Adipose tissue (tissue), 3 donors: Measurements from ENCODE around the gene RGS8. TPM values are rescaled to one million over a fixed set of nuclear protein-coding genes. Genes with fewer than 3 reads are reported as not detected.

Experiments
- H3K27ac ChIP-seq: one replicate; pipeline ENCODE4 v1.5.1; 2013; ENCODE audit warnings: low read depth, low read length
- WGBS, 3 donors: extraction: QIAGEN DNeasy Blood & Tissue Kit; methylation state at CpG; one replicate each; pipeline ENCODE4 v1.1.7; 2013; 5-methylcytosine and 5-hydroxymethylcytosine counted together
- polyA plus RNA-seq, 3 donors: library from polyadenylated mRNA; stranded (reverse); fragments of 200-250 nt; gene quantifications; one replicate each; pipeline ENCODE4 v1.2.3, GENCODE V29; 2013
- donor health status: healthy with polysubstance abuse.
- donor health status: Bipolar disorder and iron deficiency.
- donor health status: healthy.

RGS8 gene, protein sequence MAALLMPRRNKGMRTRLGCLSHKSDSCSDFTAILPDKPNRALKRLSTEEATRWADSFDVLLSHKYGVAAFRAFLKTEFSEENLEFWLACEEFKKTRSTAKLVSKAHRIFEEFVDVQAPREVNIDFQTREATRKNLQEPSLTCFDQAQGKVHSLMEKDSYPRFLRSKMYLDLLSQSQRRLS
- polyA plus RNA-seq = under 1 TPM in 2 of 3 donors, not detected in 1; 0.03 to 0.11 TPM

DNA sequence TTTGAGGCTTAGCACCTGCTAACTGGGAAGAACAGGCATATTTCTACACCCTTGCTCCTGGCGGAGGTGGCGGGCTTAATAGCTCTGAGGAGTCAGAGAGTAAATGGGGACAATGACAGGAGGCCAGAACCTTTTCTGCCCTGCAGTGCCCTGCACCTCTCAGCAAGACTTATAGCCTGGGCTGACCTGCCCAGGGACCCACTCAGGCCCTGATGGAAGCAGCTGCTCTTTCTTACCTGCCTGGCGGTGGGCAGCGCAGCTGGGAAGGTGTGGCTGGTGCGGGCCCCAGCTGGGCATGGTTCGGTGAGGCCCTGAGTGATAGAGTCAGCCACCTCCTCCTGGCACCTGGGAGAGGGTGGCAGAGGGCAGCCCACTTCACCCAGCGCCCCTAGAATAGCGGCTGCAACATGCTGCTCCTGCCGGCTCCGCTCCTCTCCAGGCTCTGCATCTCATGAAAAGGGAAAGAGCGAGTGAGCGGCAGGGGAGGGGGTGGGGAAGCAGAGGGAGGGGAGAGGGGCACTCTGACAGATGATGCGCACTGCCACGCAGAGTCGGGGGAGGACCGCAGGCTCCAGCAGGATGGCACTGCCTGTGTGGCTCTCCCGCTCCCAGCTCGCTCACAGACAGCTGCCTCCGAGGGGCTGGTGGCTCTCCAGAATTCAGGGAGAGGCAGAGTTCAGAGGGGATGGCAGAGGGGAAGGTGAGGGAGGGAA is at the start of gene RGS8:
Gene RGS8, minus strand, starts transcription at position 472 of the 713 bp plus-strand sequence. CDS start 14,938 bp downstream, outside the sequence.
- 65 to 69% (median 68%) methylated on average over 19 of the region's 19 CpGs for WGBS, 3 donors
- H3K27ac ChIP-seq = no peak within 1 kb of the TSS

DNA sequence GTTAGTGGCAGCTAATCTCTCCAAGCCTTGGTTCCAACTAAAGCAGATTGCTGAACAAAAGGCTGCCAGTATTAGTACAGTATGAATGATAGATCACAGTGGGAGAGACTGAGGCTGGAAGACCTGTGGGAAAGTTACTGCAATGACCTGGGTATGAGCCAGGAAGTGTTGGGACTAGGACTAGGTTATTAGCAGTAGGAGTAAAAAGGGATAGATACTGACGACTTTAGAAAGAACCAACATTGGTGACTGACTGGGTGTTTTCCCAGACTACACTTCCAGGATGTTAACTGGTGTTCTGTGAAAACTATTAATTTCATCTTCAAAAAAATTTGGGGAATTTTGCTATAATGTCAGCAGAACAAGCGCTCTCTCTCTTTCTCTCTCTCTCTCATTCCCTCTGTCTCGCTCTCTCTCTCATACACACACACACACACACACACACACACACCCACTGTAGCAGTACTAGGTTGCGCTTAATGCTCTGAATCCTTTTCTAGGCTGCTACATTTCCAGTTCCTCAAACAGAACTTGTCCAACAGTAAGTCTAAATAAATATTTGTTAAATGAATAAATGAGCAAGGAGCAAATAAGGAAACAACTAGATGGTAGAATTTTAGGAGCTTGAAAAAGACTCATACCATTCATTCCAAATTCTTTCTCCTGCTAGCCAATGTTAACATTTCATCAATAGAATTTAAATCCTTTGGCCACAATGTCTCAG is 47.6 kb upstream of the RGS8 start:
- H3K27ac ChIP-seq = no peak overlapping the region
- WGBS, 3 donors = 67 to 79% (median 70%) methylated on average over 4 of the region's 4 CpGs

DNA sequence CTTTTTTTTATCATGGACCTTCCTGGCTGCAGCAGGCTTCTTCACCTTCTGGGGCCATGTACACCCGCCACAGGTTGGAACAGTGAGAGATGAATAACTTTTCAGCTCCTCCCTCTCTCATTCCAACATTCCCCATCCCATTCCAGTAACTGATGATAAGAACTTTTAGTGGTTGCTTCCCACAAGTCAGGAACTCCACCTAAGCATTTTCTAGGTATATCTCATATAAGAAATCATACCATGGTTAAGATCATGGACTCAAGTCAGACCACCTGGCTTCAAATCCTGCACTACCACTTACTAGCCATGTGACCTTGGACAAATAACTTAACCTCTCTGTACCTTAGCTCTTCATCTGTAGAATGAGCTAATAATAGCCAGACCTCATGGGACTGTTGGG is 42.5 kb upstream of the RGS8 start:
- WGBS, 3 donors = 73 to 90% (median 85%) methylated on average over 1 of the region's 1 CpG
- no peak overlapping the region for H3K27ac ChIP-seq

DNA sequence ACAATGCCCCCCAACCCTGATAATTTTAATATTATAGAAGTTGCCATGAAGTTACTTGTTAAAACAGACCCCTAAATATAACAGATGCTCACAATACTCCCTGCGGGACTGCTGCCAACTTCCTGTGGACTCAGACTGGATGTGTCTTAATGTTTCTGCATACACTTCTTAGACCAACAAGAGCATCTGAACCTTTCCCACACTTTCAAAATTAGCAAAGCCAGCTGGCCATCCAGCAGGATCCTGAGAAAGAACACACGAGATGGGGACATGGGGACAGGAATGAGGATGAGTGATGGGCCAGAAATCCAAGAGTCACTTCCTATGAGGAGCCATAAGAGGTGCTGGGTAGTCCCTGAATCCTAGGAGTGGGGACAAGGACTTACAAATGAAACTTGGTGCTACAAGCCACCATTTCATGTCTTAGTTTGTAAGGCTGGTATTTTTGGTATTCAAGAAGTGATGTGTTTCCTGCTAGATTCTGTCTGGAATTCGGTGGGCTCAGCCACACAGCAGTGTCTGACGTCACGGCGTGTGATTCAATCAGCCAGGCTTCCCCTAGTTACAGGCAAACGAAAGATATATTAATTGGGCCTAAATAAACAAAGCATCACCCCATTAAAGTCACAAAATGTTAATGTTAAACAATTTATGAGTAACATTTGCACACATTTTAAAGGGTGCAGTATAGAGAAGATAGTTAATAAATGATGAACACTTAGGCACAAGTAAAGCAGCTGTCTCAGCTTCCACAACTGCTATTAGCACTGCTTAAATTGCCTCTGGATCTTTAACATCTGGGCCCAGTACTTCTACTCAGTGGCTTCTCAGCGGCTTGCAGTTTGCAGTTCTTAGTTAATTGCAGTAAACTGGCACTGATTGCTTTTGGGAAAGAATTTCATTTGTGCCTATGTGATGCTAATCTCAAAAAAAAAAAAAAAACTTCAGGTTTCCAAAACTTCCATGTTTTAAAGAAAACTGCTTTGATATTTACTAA is 41.2 kb upstream of the RGS8 start:
- H3K27ac ChIP-seq = no peak overlapping the region
- WGBS, 3 donors = 59 to 83% (median 80%) methylated on average over 8 of the region's 8 CpGs

DNA sequence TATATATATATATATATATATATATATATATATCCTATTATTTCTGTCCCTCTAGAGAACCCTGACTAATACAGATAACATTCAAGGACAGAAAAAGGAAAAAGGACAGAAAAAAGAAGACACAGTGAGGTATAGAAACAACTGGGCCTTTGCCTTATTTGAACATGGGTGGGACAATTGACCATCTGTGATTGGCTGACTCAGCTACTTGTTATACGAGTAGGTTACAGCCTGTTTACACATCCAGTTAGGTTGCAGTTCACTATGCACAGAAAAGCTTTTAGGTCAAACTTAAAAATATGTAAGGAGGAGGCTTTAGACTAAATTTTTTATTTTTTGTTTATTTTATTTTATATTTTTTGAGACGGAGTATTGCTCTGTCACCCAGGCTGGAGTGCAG is 39.8 kb upstream of the RGS8 start:
- no peak overlapping the region for H3K27ac ChIP-seq
- 75 to 78% (median 76%) methylated on average over 2 of the region's 2 CpGs for WGBS, 3 donors

DNA sequence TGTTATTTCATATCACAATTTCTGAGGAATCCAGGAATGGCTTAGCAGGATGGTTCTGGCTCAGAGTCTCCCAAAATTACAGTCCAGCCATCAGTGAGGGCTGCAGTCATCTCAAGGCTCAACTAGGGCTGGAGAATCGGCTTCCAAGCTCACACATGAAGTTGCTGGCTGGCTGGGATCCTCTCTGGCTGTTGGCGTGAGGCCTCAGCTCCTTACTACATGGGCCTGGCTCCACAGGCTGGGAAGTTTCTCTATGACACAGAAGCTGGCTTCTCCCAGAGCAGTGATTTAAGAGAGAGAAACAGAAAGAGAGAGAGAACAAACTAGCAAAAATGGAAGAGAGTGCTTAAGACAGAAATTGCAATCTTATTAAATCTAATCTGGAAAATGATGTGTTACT is 38.8 kb upstream of the RGS8 start:
- 59 to 81% (median 65%) methylated on average over 2 of the region's 2 CpGs for WGBS, 3 donors
- H3K27ac ChIP-seq = no peak overlapping the region

DNA sequence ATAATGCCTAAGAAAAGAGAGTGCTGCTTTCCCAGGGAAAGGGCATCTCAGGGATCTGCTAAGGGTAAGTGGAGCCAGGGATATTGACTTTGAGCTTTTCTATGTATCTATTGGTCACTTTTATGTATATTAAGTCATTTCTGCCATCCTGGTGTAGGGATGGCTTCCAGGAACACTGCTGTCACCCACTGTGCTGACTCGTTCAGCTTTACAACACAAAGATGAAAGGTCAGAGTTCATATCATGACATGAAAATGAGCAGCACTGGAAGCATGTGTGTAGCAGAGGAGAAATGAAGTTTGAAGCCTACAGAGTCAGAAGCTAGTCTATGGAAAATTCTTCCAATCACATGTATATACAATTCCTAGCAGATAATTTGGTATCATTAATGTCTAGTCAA is 37.1 kb upstream of the RGS8 start:
- 63 to 74% (median 71%) methylated on average over 1 of the region's 1 CpG for WGBS, 3 donors
- H3K27ac ChIP-seq = no peak overlapping the region

DNA sequence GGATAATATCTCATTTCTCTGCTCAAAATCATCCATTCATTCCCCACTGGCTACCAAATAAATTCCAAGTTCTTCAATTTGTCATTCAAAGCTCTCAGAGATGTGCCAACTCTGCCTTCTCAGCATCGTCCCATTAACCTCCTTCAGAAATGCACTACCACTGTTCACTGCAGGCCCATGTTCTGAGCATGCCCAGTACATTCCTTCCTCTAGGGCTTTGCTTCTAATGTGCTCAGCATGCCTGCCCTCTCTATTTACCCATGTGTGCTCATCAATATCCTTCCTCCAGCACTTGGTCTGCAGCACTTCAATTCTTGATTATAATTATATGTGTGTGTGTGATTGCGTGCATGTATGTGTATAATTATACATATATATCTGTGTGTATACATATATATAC is 36.1 kb upstream of the RGS8 start:
- 80 to 90% (median 84%) methylated on average over 2 of the region's 2 CpGs for WGBS, 3 donors
- no peak overlapping the region for H3K27ac ChIP-seq

DNA sequence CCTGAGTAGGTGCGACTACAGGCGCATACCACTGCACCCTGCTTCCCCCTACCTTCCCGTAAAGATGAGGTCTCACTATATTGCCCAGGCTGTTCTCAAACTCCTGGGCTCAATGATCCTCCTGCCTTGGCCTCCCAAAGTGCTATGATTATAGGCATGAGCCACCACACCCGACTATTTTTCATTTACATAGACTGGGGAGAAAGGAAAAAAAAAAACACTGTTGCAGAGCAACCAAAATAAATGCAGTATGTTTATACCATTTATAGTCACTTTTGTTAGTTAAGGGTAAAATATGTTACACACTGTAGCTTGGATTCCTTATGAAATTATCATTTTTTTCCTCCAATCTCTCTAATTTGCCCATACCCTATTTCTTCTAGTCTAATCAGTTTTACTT is 35.2 kb upstream of the RGS8 start:
- WGBS, 3 donors = 93 to 96% (median 94%) methylated on average over 4 of the region's 4 CpGs
- no peak overlapping the region for H3K27ac ChIP-seq

DNA sequence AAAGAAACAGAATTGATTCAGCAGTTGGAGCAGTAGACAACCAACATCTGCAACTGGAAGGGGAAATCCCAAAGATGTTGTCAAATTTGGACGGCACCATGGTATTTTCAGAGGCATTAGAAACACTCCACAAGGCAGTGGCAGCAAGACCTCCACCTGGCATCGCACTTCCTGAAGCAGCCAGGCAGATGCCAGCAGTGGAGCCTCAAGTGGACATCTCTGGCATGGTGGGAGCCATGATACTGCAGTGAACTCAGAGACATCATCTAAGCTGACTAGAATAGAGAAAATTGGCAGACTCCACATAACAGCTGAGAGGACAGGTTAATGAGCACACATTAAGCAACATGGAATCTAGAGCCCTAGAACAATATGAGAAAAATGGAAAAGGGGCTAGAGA is 33.9 kb upstream of the RGS8 start:
- 90 to 99% (median 97%) methylated on average over 2 of the region's 2 CpGs for WGBS, 3 donors

DNA sequence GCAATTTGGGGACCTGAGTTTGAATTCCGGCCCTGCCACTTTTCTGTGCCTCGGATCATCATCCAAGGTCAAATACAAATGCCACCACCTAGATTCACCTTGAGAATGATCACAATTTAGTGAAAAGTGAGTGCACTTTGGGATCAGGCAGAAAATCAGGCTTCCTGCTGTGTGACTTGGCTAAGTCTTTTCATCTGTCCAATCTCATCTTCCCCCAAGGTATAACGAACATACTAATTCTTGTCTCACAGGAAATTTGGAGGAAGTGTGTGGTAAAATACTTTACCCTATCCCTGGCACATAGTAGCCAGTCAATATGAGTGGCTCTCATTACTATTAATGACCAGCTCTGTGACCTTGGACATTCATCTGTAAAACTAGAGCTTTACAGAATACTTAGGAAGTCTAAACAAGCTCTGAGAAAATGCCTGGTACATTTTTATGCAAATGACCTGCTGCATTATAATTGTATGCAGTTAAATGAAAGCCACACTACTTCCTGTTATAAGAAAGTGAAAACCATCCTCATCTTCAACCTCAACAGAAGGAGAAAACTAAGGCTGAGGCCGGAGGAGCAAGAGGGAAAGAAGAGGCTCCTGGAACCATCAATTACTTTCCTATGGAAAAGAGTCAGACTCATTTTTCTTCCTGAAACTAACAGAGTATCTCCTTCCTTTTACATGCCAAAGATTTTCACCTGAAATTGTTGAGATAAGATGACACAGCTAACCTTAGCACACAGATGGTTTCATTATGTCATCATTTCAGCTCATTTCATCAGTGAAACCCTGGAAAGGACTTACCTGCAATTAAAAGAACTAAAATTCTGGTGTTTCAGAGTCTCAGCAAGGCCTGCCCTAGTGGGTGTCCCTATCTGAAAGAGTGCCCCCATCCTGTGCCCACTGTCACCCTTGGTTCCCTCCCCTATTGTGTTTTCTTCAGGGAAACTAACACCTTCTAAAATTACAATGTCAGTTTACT is 32.6 kb upstream of the RGS8 start:
- WGBS, 3 donors = 47 to 81% (median 74%) methylated on average over 4 of the region's 4 CpGs
- H3K27ac ChIP-seq = no peak overlapping the region

More for the DNA sequence above, 33.9 kb upstream of the RGS8 start:
- H3K27ac ChIP-seq = no peak overlapping the region

DNA sequence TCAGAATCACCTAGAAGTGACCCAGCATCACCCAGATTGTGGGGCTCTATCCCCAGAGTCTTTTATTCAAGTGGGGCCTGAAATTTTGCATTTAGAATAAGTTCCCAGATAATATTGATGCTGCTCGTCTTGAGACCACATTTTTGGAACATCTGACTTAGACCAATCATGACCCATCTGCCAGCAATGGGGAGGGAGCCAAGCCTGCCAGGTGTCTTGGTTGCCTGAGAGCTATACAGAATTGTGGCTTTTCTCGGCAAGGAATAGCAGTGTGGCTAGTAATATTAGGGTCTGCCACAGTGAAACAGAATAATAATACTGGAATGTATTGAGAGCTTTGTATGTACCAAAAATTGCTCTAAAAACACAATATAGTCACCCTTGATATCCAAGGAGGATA is 31.1 kb upstream of the RGS8 start:
- no peak overlapping the region for H3K27ac ChIP-seq
- 43 to 96% (median 91%) methylated on average over 2 of the region's 2 CpGs for whole genome bisulfite sequencing, 3 donors

DNA sequence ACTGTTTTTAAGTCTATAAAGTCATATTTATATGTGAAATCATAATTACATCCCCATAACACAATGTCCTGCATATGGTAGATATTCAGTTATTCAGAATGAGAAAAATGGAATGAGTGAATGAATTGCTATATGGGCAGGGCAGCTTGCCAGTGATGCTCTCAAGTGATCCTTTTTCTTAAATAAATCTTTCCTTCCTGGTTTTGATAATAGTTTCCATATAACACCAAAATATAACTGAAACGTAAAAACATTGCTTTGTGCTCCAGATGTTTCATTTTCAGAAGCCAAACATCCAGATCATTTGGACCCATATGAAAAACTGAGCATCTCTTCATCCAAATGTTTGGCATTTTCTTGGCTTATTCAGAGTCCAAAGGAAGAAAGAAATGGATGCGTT is 30.2 kb upstream of the RGS8 start:
- no peak overlapping the region for H3K27ac ChIP-seq
- 85 to 87% (median 86%) methylated on average over 2 of the region's 2 CpGs for WGBS, 3 donors

DNA sequence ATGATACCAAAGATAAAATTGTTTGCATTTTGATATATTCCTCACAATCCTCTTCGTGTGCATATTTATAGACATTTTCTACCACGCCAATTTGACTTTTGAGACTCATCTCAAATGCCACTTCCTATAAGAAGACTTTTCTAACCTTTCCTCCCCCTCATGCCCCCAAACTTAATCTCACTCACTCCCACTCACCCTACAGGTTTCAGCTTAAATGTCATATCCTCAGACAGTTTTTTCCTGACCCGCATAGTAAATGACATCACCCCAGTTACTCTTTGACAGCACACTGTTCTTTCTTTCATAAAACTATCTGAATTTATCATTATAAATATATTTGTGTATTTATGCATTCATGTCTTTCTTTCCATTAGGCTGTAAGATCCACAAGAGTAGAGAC is 29.6 kb upstream of the RGS8 start:
- WGBS, 3 donors = 54 to 87% (median 85%) methylated on average over 3 of the region's 3 CpGs
- H3K27ac ChIP-seq = no peak overlapping the region

DNA sequence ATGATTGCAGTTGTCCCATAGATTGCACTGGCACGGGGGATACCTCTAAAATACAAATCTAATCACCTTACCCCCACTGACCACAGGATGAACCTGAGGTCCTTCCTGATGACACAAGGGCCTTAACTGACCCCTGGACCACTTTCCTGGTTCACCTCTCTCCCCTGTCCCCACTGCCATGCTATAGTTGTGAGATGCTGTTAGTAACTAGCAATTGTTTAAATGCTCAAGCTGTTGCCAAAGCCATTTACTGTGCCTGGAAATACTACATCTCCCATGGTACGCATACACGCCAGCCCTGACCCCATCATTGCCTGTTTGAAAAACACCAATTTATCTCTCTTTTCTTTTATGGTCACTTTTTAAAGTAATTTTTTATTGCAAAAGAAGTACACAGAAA is 29.1 kb upstream of the RGS8 start:
- H3K27ac ChIP-seq = no peak overlapping the region
- 91 to 97% (median 95%) methylated on average over 3 of the region's 3 CpGs for WGBS, 3 donors

DNA sequence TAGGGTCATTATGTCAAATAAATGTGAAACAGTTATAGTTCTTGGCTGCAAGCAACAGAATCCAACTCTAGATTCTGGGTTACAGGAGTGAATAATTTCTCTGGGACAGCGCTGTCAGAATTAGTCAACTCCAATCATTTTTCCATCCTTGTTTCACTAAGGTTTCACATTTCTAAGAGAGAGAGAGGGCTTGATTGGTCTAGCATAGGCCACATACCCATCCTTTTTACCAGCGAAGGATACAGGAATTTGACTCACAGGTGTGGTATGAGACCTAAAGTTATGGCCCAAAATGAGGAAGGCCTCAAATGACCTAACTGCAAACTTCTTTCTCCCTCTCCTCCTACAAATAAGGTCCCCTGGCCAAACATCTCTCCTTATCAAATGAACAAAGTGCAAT is 25.5 kb upstream of the RGS8 start:
- WGBS, 3 donors = 96 to 98% (median 96%) methylated on average over 2 of the region's 2 CpGs
- H3K27ac ChIP-seq = no peak overlapping the region

DNA sequence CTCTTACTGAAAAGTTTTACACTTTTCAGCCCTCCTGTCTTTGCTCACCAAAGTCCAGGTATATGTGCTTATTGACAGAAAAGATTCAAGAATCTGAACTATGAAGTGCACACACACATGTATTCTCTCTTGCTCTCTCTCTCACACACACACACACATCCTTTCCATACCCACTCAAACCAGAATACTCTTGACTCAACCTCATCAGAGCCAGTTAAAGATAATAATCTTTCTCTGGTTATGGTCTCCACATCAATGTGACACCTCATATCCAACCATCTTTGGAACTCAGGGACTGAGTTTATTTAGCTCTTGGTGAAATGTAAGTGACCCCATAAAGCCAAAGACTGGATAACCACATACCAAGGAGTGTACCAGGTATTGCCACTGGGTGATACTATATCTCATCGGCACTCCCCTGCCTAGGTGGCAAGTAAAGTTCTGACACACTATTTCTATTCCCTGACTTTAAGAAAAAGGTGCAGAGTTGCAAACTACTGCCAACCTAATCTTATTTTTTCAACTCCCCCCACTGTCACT is 24.9 kb upstream of the RGS8 start:
- 92 to 97% (median 94%) methylated on average over 1 of the region's 1 CpG for WGBS, 3 donors
- no peak overlapping the region for H3K27ac ChIP-seq
